Neuron (in vitro differentiated cells): Measurements from ENCODE around the gene TARBP1.

ENCODE experiments used
- H2AFZ ChIP-seq: one replicate; pipeline ENCODE4 v1.6.1; 2013; ENCODE audit warnings: low read depth, mild to moderate bottlenecking, inconsistent platforms, low read length, moderate library complexity
- H3K27me3 ChIP-seq: one replicate; pipeline ENCODE4 v1.6.1; 2013; ENCODE audit warnings: low read length; ENCODE audit not compliant: insufficient read depth
- H3K36me3 ChIP-seq: one replicate; pipeline ENCODE4 v1.6.1; 2013; ENCODE audit warnings: low read length; ENCODE audit not compliant: insufficient read depth
- H3K4me1 ChIP-seq: one replicate; pipeline ENCODE4 v1.6.1; 2013; ENCODE audit warnings: low read length; ENCODE audit not compliant: insufficient read depth
- H3K4me3 ChIP-seq: 2 replicates; pipeline ENCODE4 v1.5.1; 2013; ENCODE audit warnings: mild to moderate bottlenecking, low read length, moderate library complexity
- H3K9me3 ChIP-seq: one replicate; pipeline ENCODE4 v1.6.1; 2013; ENCODE audit warnings: low read length

Gene TARBP1

GRCh38 chr1:234484991-234485739, 6.2 kb upstream of the TARBP1 start:
- Histone ChIP-seq H3K36me3 (no peaks in the 10 kb centered on the region), H2AFZ (no peak overlapping the region), H3K4me3 (no peak overlapping the region)

GRCh38 chr1:234484218-234484617, 5.2 kb upstream of the TARBP1 start:
- no peaks in the 10 kb centered on the region for H3K36me3 ChIP-seq
- no peak overlapping the region for H3K4me3 ChIP-seq
- peaks cover 3% of the 10 kb centered on the region for H3K4me1 ChIP-seq
- H3K27me3 ChIP-seq: peaks cover 8% of the 10 kb centered on the region
- H2AFZ ChIP-seq: no peak overlapping the region
- no peaks in the 10 kb centered on the region for H3K9me3 ChIP-seq

More at GRCh38 chr1:234484991-234485739, 6.2 kb upstream of the TARBP1 start:
- Histone ChIP-seq H3K9me3 (no peaks in the 10 kb centered on the region), H3K4me1 (peaks cover 3% of the 10 kb centered on the region), H3K27me3 (peaks cover 8% of the 10 kb centered on the region)

GRCh38 chr1:234481771-234482170, 2.8 kb upstream of the TARBP1 start:
- no peaks in the 10 kb centered on the region for H3K9me3 ChIP-seq
- peaks cover 8% of the 10 kb centered on the region for H3K27me3 ChIP-seq
- peaks cover 6% of the 10 kb centered on the region for H3K4me1 ChIP-seq
- no peak overlapping the region for H3K4me3 ChIP-seq
- H2AFZ ChIP-seq: no peak overlapping the region
- H3K36me3 ChIP-seq: no peaks in the 10 kb centered on the region

GRCh38 chr1:234479866-234480265, 887 bp upstream of the TARBP1 start:
- no peak overlapping the region for H3K4me3 ChIP-seq
- H2AFZ ChIP-seq: peak overlapping the region; percentile 55
- peaks cover 8% of the 10 kb centered on the region for H3K27me3 ChIP-seq
- no peaks in the 10 kb centered on the region for H3K9me3 ChIP-seq
- peaks cover 6% of the 10 kb centered on the region for H3K4me1 ChIP-seq
- H3K36me3 ChIP-seq: no peaks in the 10 kb centered on the region

GRCh38 chr1:234479310-234479559, 256 bp upstream of the TARBP1 start:
- H3K9me3 ChIP-seq: no peaks in the 10 kb centered on the region
- H3K36me3 ChIP-seq: no peaks in the 10 kb centered on the region
- H3K27me3 ChIP-seq: peaks cover 8% of the 10 kb centered on the region
- H2AFZ ChIP-seq: peak overlapping the region; percentile 55
- H3K4me3 ChIP-seq: peak overlapping the region; percentile 96
- peaks cover 6% of the 10 kb centered on the region for H3K4me1 ChIP-seq

- H3K36me3 ChIP-seq: no peaks in the 10 kb centered on the region
- H3K9me3 ChIP-seq: no peaks in the 10 kb centered on the region
- H2AFZ ChIP-seq: peak overlapping the region; percentile 88
- H3K4me3 ChIP-seq: peak overlapping the region; percentile 96
- peaks cover 8% of the 10 kb centered on the region for H3K27me3 ChIP-seq
- H3K4me1 ChIP-seq: peaks cover 6% of the 10 kb centered on the region
Observed at GRCh38 chr1:234478152-234478480, 863 bp downstream of the TARBP1 start.

GRCh38 chr1:234477386-234478151, 1.4 kb downstream of the TARBP1 start:
- Histone ChIP-seq H3K4me1 (peaks cover 6% of the 10 kb centered on the region), H3K36me3 (no peaks in the 10 kb centered on the region), H3K9me3 (no peaks in the 10 kb centered on the region), H3K27me3 (peaks cover 5% of the 10 kb centered on the region), H3K4me3 (peak overlapping the region; percentile 96), H2AFZ (peak overlapping the region; percentile 88)

GRCh38 chr1:234476172-234476571, 2.8 kb downstream of the TARBP1 start:
- Histone ChIP-seq H3K4me1 (peaks cover 6% of the 10 kb centered on the region), H3K4me3 (no peak overlapping the region), H3K36me3 (no peaks in the 10 kb centered on the region), H3K27me3 (no peaks in the 10 kb centered on the region), H2AFZ (no peak overlapping the region), H3K9me3 (no peaks in the 10 kb centered on the region)

- H3K4me1 ChIP-seq: peaks cover 6% of the 10 kb centered on the region
- no peak overlapping the region for H2AFZ ChIP-seq
- H3K36me3 ChIP-seq: peaks cover under 1% of the 10 kb centered on the region
- H3K27me3 ChIP-seq: no peaks in the 10 kb centered on the region
- H3K4me3 ChIP-seq: no peak overlapping the region
- no peaks in the 10 kb centered on the region for H3K9me3 ChIP-seq
Observed at GRCh38 chr1:234475167-234475793, 3.7 kb downstream of the TARBP1 start.

- peaks cover 6% of the 10 kb centered on the region for H3K4me1 ChIP-seq
- H3K27me3 ChIP-seq: no peaks in the 10 kb centered on the region
- H3K4me3 ChIP-seq: no peak overlapping the region
- H3K9me3 ChIP-seq: no peaks in the 10 kb centered on the region
- peaks cover 2% of the 10 kb centered on the region for H3K36me3 ChIP-seq
- H2AFZ ChIP-seq: no peak overlapping the region
Observed at GRCh38 chr1:234474375-234474774, 4.6 kb downstream of the TARBP1 start.

GRCh38 chr1:234473118-234473517, 5.9 kb downstream of the TARBP1 start:
- Histone ChIP-seq H3K27me3 (no peaks in the 10 kb centered on the region), H3K4me3 (no peak overlapping the region), H2AFZ (no peak overlapping the region)

GRCh38 chr1:234469376-234469775, 9.6 kb downstream of the TARBP1 start:
- Histone ChIP-seq H3K9me3 (no peaks in the 10 kb centered on the region), H3K27me3 (no peaks in the 10 kb centered on the region), H3K36me3 (peaks cover 4% of the 10 kb centered on the region), H3K4me1 (no peaks in the 10 kb centered on the region), H3K4me3 (no peak overlapping the region), H2AFZ (no peak overlapping the region)

More at GRCh38 chr1:234473118-234473517, 5.9 kb downstream of the TARBP1 start:
- Histone ChIP-seq H3K36me3 (peaks cover 2% of the 10 kb centered on the region), H3K9me3 (no peaks in the 10 kb centered on the region), H3K4me1 (peaks cover 6% of the 10 kb centered on the region)

GRCh38 chr1:234468580-234468979, 10.4 kb downstream of the TARBP1 start:
- no peak overlapping the region for H2AFZ ChIP-seq
- no peak overlapping the region for H3K4me3 ChIP-seq
- no peaks in the 10 kb centered on the region for H3K9me3 ChIP-seq
- H3K4me1 ChIP-seq: no peaks in the 10 kb centered on the region
- H3K27me3 ChIP-seq: no peaks in the 10 kb centered on the region
- peaks cover 4% of the 10 kb centered on the region for H3K36me3 ChIP-seq
